Right atrium auricular region (tissue), 2 donors: ENCODE data around the gene SSBP3. TPM values are rescaled to one million over a fixed set of nuclear protein-coding genes. Genes with fewer than 3 reads are reported as not detected.
"Not testable (repeated sequence)": the region's sequence is repeated elsewhere in the genome, so short reads cannot be mapped to it uniquely, and the experiment has no call there.

ENCODE experiments used
- DNase-seq: peaks from one replicate; pipeline ENCODE4 v3.0.0-alpha.2; 2019; ENCODE audit warnings: low spot score
- H3K27ac ChIP-seq, 2 donors: fragments of 200-600 bp; sonication (generic); 1 replicate in 1 of 2; 2 replicates in 1 of 2; pipeline ENCODE4 v1.5.1; 2016 to 2019
- H3K27me3 ChIP-seq, 2 donors: fragments of 200-600 bp; sonication (generic); one replicate each; pipeline versions ENCODE4 v1.5.1 to v1.6.0; 2017 to 2019
- H3K36me3 ChIP-seq: fragments of 200-600 bp; sonication (generic); one replicate; pipeline ENCODE4 v1.5.1; 2016
- H3K4me1 ChIP-seq, 2 donors: fragments of 200-600 bp; sonication (generic); one replicate each; pipeline versions ENCODE4 v1.5.1 to v1.6.0; 2017 to 2019
- H3K4me3 ChIP-seq, 2 donors: fragments of 200-600 bp; sonication (generic); 1 replicate in 1 of 2; 2 replicates in 1 of 2; pipeline ENCODE4 v1.5.1; 2017 to 2019; ENCODE audit warnings: mild to moderate bottlenecking in 1 of 2, moderate library complexity in 1 of 2
- H3K9me3 ChIP-seq, 2 donors: fragments of 200-600 bp; sonication (generic); one replicate each; pipeline ENCODE4 v1.5.1; 2019
- total RNA-seq, 2 donors: library from RNA; depleted of rRNA; stranded (reverse); fragments of >200 nt; gene quantifications; one replicate each; pipeline ENCODE4 v1.1.0, GENCODE V29; 2016
- TF ChIP-seq, protein P1 (sequence below), 2 donors: fragments of 200-600 bp; sonication (generic); IDR thresholded peaks; one replicate each; pipeline ENCODE4 v1.5.1; 2019; ENCODE audit warnings: antibody characterized with exemption in 2 of 2

SSBP3 gene
- total RNA-seq, 2 donors from 2014 or later, result 15.2 to 16.6 TPM

- no peak overlapping the region for H3K27ac ChIP-seq
- no peaks in the 10 kb centered on the region for H3K36me3 ChIP-seq
- no peaks in the 10 kb centered on the region for H3K9me3 ChIP-seq
- DNase-seq, result no peak
- no peak overlapping the region for H3K4me3 ChIP-seq
- TF ChIP-seq, protein P1, sequence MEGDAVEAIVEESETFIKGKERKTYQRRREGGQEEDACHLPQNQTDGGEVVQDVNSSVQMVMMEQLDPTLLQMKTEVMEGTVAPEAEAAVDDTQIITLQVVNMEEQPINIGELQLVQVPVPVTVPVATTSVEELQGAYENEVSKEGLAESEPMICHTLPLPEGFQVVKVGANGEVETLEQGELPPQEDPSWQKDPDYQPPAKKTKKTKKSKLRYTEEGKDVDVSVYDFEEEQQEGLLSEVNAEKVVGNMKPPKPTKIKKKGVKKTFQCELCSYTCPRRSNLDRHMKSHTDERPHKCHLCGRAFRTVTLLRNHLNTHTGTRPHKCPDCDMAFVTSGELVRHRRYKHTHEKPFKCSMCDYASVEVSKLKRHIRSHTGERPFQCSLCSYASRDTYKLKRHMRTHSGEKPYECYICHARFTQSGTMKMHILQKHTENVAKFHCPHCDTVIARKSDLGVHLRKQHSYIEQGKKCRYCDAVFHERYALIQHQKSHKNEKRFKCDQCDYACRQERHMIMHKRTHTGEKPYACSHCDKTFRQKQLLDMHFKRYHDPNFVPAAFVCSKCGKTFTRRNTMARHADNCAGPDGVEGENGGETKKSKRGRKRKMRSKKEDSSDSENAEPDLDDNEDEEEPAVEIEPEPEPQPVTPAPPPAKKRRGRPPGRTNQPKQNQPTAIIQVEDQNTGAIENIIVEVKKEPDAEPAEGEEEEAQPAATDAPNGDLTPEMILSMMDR (IDR thresholded peaks at IDR 0.05), result no peak
- no peaks in the 10 kb centered on the region for H3K27me3 ChIP-seq
- peaks cover 0 to 17% of the 10 kb centered on the region in 2 donors for H3K4me1 ChIP-seq
Measured at GRCh38 chr1:54350360-54350759, 55.8 kb downstream of the SSBP3 start.

- peaks cover 0 to 3% of the 10 kb centered on the region in 2 donors for H3K4me1 ChIP-seq
- H3K4me3 ChIP-seq, result no peak overlapping the region
- H3K27ac ChIP-seq, result no peak overlapping the region
- H3K27me3 ChIP-seq, result no peaks in the 10 kb centered on the region
- H3K36me3 ChIP-seq, result no peaks in the 10 kb centered on the region
- H3K9me3 ChIP-seq, result no peaks in the 10 kb centered on the region
- DNase-seq, result no peak
- TF ChIP-seq, protein P1 (IDR thresholded peaks at IDR 0.05), result no peak
Measured at GRCh38 chr1:54348700-54349021, 57.5 kb downstream of the SSBP3 start.

DNA sequence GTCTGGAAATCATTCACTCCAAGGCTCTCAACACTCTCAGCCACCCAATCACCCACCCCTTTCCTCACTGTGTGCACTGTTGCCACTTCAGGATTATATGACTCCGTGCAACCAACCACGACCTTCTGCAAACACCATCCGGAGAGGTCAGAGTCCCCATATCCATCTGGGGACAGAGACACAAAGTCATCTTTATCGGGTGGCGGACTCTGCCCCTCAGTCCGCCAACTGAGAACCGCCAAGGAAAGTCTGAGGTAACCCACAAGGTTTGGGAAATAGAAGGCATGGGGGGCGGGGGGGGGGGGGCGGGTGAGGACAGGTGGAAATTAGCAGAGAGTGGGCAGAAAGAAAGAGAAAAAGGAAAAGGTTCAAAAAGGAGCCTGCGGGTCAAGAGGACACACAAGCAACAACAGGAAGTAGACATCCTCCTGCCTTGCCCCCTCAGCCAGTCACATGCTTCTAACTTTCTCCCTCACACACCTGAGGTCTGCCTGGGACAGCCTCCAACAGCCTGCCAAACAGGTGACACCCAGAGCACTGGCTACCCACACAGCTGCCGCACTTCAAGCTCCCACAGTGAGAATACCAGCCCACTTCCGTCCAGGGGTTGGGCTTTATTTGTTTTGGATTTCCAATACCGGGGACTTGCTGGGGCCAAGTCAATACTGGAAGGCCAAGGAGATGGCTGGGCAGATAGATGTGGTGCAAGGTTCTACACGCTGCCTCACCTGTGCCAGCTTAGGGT is 58.1 kb downstream of the SSBP3 start:
- H3K4me1 ChIP-seq, result peaks cover 0 to 5% of the 10 kb centered on the region in 2 donors
- no peaks in the 10 kb centered on the region for H3K27me3 ChIP-seq
- TF ChIP-seq, protein P1 (IDR thresholded peaks at IDR 0.05), result no peak
- H3K27ac ChIP-seq, result no peak overlapping the region
- H3K9me3 ChIP-seq, result no peaks in the 10 kb centered on the region
- DNase-seq, result no peak
- H3K36me3 ChIP-seq, result no peaks in the 10 kb centered on the region
- H3K4me3 ChIP-seq, result no peak overlapping the region

GRCh38 chr1:54347261-54347954 is 58.8 kb downstream of the SSBP3 start:
- Histone ChIP-seq H3K36me3 (no peaks in the 10 kb centered on the region), H3K9me3 (no peaks in the 10 kb centered on the region), H3K4me3 (no peak overlapping the region), H3K27ac (no peak overlapping the region), H3K4me1 (peaks cover 0 to 12% of the 10 kb centered on the region in 2 donors), H3K27me3 (no peaks in the 10 kb centered on the region)
- TF ChIP-seq, protein P1 (IDR thresholded peaks at IDR 0.05), result no peak
- no peak for DNase-seq

GRCh38 chr1:54345548-54345947 is 60.6 kb downstream of the SSBP3 start:
- H3K4me1 ChIP-seq, result peaks cover 0 to 16% of the 10 kb centered on the region in 2 donors
- not testable (repeated sequence) for H3K27ac ChIP-seq, DNase-seq, H3K27me3 ChIP-seq, H3K4me3 ChIP-seq, H3K36me3 ChIP-seq, H3K9me3 ChIP-seq

DNA sequence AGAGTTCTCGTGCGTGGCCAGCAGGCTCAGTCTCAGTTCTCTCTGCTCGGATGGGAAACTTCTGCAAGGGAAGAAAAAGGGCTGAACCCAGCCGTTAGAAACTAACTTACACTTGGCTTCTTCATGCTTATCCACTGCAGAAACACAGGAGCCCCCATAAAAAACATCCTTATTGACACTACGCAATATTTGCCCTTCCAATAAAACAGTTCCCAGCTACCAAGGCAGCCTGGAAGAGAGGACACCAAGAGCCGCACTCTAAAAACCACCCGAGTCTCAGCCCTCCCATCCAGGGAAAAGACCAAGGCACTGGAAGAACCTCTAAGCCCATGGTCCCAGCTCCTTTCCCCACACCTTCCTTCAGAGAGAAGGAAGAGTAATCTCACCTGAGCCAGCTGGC is 61.1 kb downstream of the SSBP3 start:
- Histone ChIP-seq H3K36me3 (no peaks in the 10 kb centered on the region), H3K27ac (no peak overlapping the region), H3K4me3 (no peak overlapping the region), H3K9me3 (no peaks in the 10 kb centered on the region), H3K4me1 (peaks cover 0 to 20% of the 10 kb centered on the region in 2 donors), H3K27me3 (no peaks in the 10 kb centered on the region)
- DNase-seq, result no peak
- TF ChIP-seq, protein P1 (IDR thresholded peaks at IDR 0.05), result no peak
